Vagina (tissue), 2 donors: ENCODE data around the gene LIMK2.

ENCODE experiments used
- CTCF ChIP-seq, 3 experiments: fragments of 450-650 bp in 2 of 3; fragments of 200-600 bp in 1 of 3; sonication (generic) in 1 of 3; IDR thresholded peaks; one replicate each; pipeline ENCODE4 v1.5.1; 2017 to 2019; ENCODE audit warnings: antibody characterized with exemption in 3 of 3, mild to moderate bottlenecking in 2 of 3, moderate library complexity in 2 of 3
- POLR2A ChIP-seq, 2 donors: fragments of 450-650 bp; IDR thresholded peaks; one replicate each; pipeline ENCODE4 v1.6.1; 2017; ENCODE audit warnings: antibody characterized with exemption in 2 of 2, mild to moderate bottlenecking in 2 of 2, moderate library complexity in 2 of 2
- POLR2AphosphoS5 ChIP-seq, 2 donors: sonication (generic); formaldehyde crosslinking; IDR thresholded peaks; one replicate each; pipeline ENCODE4 v1.9.0; 2017; ENCODE audit warnings: antibody characterized with exemption in 2 of 2, mild to moderate bottlenecking in 2 of 2, low read depth in 1 of 2; ENCODE audit not compliant: insufficient read depth in 1 of 2

- no peak for TF ChIP-seq CTCF (IDR thresholded peaks at IDR 0.05)
- no peak for TF ChIP-seq POLR2A (IDR thresholded peaks at IDR 0.05)
- no peak for TF ChIP-seq POLR2AphosphoS5 (IDR thresholded peaks at IDR 0.05; ENCODE audit: insufficient read depth in 1 of 2, low read depth in 1 of 2)
Observed at GRCh38 chr22:31212783-31213629, 908 bp downstream of the LIMK2 start.
